OCI-LY7 (cell line): Measurements from ENCODE around the gene BASP1. TPM values are rescaled to one million over a fixed set of nuclear protein-coding genes. Genes with fewer than 3 reads are reported as not detected.

ENCODE experiments used
- BruUV-seq: library from RNA; stranded (reverse); fragments of 400-500 nt; replicated peaks from 2 replicates; lab custom pipeline; 2021; lab: Mats Ljungman, UMichigan
- CTCF ChIA-PET: fragments of 300-600 bp; sonication (Branson Sonifier 250); formaldehyde crosslinking; loops from one replicate; lab custom pipeline; 2022; ENCODE audit warnings: antibody characterized with exemption; ENCODE audit not compliant: unreplicated experiment; lab: Charles Lee
- POLR2A ChIA-PET: fragments of 300-600 bp; sonication (Branson Sonifier 250); formaldehyde crosslinking; loops from one replicate; lab custom pipeline; 2022; ENCODE audit warnings: antibody characterized with exemption; lab: Charles Lee
- DNase-seq: peaks from one replicate; pipeline ENCODE4 v3.0.0-alpha.2; 2015; ENCODE audit warnings: low spot score
- H2AFZ ChIP-seq: fragments of 200-600 bp; sonication (generic), shearing (Covaris generic); 2 replicates; pipeline ENCODE4 v1.6.1; 2014; ENCODE audit warnings: mild to moderate bottlenecking, antibody characterized with exemption, low read length, moderate library complexity
- H3K27ac ChIP-seq: fragments of 200-600 bp; sonication (generic); 2 replicates; pipeline ENCODE4 v1.5.1; 2014; ENCODE audit warnings: mixed run types, low read depth, mild to moderate bottlenecking, moderate library complexity, low read length, inconsistent platforms; ENCODE audit not compliant: poor library complexity, severe bottlenecking
- H3K36me3 ChIP-seq: fragments of 200-600 bp; sonication (generic); 2 replicates; pipeline ENCODE4 v1.6.1; 2014; ENCODE audit warnings: mild to moderate bottlenecking, antibody characterized with exemption, low read length, moderate library complexity, mixed read lengths; ENCODE audit not compliant: insufficient read depth
- H3K4me1 ChIP-seq: fragments of 200-600 bp; sonication (generic); 2 replicates; pipeline ENCODE4 v1.5.1; 2014; ENCODE audit warnings: mild to moderate bottlenecking, low read length; ENCODE audit not compliant: insufficient read depth, poor library complexity, severe bottlenecking
- H3K4me2 ChIP-seq: fragments of 200-600 bp; sonication (generic); 2 replicates; pipeline ENCODE4 v1.6.1; 2014; ENCODE audit warnings: mild to moderate bottlenecking, low read length
- H3K4me3 ChIP-seq: fragments of 200-600 bp; sonication (generic); 2 replicates; pipeline ENCODE4 v1.5.1; 2014; ENCODE audit warnings: mild to moderate bottlenecking, low read depth, low read length; ENCODE audit not compliant: poor library complexity, severe bottlenecking
- H3K79me2 ChIP-seq: fragments of 200-600 bp; sonication (generic); 2 replicates; pipeline ENCODE4 v1.6.1; 2016; ENCODE audit warnings: low read depth, mild to moderate bottlenecking, low read length, moderate library complexity, mixed read lengths; ENCODE audit not compliant: insufficient read depth
- H3K9me2 ChIP-seq: fragments of 200-600 bp; sonication (generic); 2 replicates; pipeline ENCODE4 v1.6.1; 2016; ENCODE audit warnings: mild to moderate bottlenecking, low read length, mixed read lengths; ENCODE audit not compliant: insufficient read depth
- H3K9me3 ChIP-seq: fragments of 200-600 bp; sonication (generic); 2 replicates; pipeline ENCODE4 v1.6.1; 2014; ENCODE audit warnings: mild to moderate bottlenecking, mixed run types, low read length, mixed read lengths
- H4K20me1 ChIP-seq: fragments of 200-600 bp; sonication (generic); 2 replicates; pipeline ENCODE4 v1.6.1; 2014; ENCODE audit warnings: mild to moderate bottlenecking, antibody characterized with exemption, low read length, moderate library complexity, mixed read lengths; ENCODE audit not compliant: insufficient read depth
- CTCF ChIP-seq: fragments of 200-600 bp; sonication (generic); conservative IDR thresholded peaks from 2 replicates; pipeline ENCODE4 v1.5.1; 2014; ENCODE audit warnings: mild to moderate bottlenecking, antibody characterized with exemption, low read length, moderate library complexity, mixed read lengths
- EZH2phosphoT487 ChIP-seq: fragments of 200-600 bp; sonication (generic); IDR thresholded peaks from 2 replicates; pipeline ENCODE4 v1.6.1; 2018; ENCODE audit warnings: low read depth, borderline replicate concordance, mild to moderate bottlenecking, mixed run types, antibody characterized with exemption, low read length, moderate library complexity, mixed read lengths
- intact Hi-C: fragments of 100-400 bp; cut with micrococcal nuclease; formaldehyde crosslinking; loops from one replicate; pipeline ENCODE4 v1.10.0; 2022; ENCODE audit not compliant: unreplicated experiment
- small RNA-seq: library from RNA; depleted of rRNA; stranded (forward); fragments of <200 nt; gene quantifications from one replicate; pipeline ENCODE3, GENCODE V24; 2014
- total RNA-seq, 2 experiments: library from RNA; depleted of rRNA in 1 of 2; stranded (reverse); fragments of >200 nt in 1 of 2; shearing (Covaris generic) in 1 of 2; gene quantifications; 2 replicates each; pipeline ENCODE4 v1.2.3, GENCODE V29; 2014 to 2022

BASP1 gene
- total RNA-seq, 2 experiments from 2014 or later, result 23.4 to 64.8 TPM

GRCh38 chr5:17325770-17326599 lies 108.6 kb downstream of the BASP1 start:
- no peaks in the 10 kb centered on the region for H3K4me1 ChIP-seq
- POLR2A ChIA-PET, result no interaction called here

More at GRCh38 chr5:17325770-17326599, 108.6 kb downstream of the BASP1 start:
- CTCF ChIA-PET, result no interaction called here
- Histone ChIP-seq H3K79me2 (no peaks in the 10 kb centered on the region), H3K27ac (no peak overlapping the region), H3K9me3 (no peaks in the 10 kb centered on the region), H2AFZ (no peak overlapping the region), H3K9me2 (no peaks in the 10 kb centered on the region), H4K20me1 (no peaks in the 10 kb centered on the region), H3K36me3 (no peaks in the 10 kb centered on the region), H3K4me2 (no peak overlapping the region), H3K4me3 (no peak overlapping the region)
- DNase-seq, result no peak
- intact Hi-C loops, result no loop called here
- TF ChIP-seq CTCF (no peak), EZH2phosphoT487 (no peak)
- BruUV-seq, result no TSS peak

Small RNAs within 50 kb of the gene (small RNA-seq; reads per million reads assigned to genes)
- gene RNU6-1003P, result not detected
